ENCODE results near the gene TEFM.

DNA sequence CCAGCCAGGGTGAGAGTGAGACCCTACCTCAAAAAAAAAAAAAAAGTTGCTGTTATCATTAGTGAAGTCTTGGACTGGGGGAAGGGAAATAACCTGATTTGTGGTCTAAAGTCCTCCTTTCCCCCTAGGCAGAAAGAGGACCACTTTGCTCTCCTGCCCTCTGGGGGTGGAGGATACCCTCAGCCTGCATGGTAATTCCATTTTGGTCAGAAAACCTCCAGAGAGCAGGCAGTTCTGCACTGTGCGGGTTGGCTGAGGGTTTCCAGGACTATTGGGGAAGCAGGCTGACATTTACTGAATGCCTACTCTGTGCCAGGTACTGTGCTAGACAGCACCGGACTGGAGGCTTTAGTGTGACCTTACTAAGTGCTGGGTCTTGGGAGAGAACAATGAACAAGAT is 18.3 kb upstream of the TEFM start:
- TF ChIP-seq, protein P1, sequence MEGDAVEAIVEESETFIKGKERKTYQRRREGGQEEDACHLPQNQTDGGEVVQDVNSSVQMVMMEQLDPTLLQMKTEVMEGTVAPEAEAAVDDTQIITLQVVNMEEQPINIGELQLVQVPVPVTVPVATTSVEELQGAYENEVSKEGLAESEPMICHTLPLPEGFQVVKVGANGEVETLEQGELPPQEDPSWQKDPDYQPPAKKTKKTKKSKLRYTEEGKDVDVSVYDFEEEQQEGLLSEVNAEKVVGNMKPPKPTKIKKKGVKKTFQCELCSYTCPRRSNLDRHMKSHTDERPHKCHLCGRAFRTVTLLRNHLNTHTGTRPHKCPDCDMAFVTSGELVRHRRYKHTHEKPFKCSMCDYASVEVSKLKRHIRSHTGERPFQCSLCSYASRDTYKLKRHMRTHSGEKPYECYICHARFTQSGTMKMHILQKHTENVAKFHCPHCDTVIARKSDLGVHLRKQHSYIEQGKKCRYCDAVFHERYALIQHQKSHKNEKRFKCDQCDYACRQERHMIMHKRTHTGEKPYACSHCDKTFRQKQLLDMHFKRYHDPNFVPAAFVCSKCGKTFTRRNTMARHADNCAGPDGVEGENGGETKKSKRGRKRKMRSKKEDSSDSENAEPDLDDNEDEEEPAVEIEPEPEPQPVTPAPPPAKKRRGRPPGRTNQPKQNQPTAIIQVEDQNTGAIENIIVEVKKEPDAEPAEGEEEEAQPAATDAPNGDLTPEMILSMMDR (IDR thresholded peaks at IDR 0.05; ENCODE audit: extremely low read depth in 1 of 2, insufficient read depth in 1 of 2, low read depth in 1 of 2, low read length in 2 of 2): no peak
- TF ChIP-seq POLR2A (IDR thresholded peaks at IDR 0.05; ENCODE audit: low read depth, low read length) (no peak), POLR2AphosphoS5 (IDR thresholded peaks at IDR 0.05; ENCODE audit: insufficient read depth, low read depth, low read length) (no peak)
- TF ChIP-seq, protein P2, sequence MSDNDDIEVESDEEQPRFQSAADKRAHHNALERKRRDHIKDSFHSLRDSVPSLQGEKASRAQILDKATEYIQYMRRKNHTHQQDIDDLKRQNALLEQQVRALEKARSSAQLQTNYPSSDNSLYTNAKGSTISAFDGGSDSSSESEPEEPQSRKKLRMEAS (IDR thresholded peaks at IDR 0.05; ENCODE audit: insufficient read depth, insufficient read length): no peak

All from endothelial cell of umbilical vein (primary cell).